C4-2B (cell line): ENCODE measurements around the gene PLXDC2.

ENCODE experiments used
- ZFX ChIP-seq: fragments of 450-650 bp; IDR thresholded peaks from 2 replicates; pipeline ENCODE4 v1.6.1; 2017
- TF ChIP-seq, protein P1 (sequence below): fragments of 450-650 bp; conservative IDR thresholded peaks from 2 replicates; pipeline ENCODE4 v1.5.1; 2017; ENCODE audit warnings: mild to moderate bottlenecking

DNA sequence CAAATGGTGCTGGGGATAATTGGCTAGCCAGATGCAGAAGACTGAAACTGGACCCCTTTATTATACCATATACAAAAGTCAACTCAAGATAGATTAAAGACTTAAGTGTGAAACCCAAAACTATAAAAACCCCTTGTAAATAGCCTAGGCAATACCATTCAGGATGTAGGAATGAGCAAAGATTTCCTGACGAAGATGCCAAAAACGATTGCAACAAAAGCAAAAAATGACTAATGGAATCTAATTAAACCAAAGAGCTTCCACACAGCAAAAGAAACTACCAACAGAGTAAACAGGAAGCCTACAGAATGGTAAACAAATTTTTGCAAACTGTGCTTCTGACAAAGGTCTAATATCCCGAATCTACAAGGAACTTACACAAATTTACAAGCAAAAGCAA lies 30.9 kb upstream of the PLXDC2 start:
- TF ChIP-seq, protein P1, sequence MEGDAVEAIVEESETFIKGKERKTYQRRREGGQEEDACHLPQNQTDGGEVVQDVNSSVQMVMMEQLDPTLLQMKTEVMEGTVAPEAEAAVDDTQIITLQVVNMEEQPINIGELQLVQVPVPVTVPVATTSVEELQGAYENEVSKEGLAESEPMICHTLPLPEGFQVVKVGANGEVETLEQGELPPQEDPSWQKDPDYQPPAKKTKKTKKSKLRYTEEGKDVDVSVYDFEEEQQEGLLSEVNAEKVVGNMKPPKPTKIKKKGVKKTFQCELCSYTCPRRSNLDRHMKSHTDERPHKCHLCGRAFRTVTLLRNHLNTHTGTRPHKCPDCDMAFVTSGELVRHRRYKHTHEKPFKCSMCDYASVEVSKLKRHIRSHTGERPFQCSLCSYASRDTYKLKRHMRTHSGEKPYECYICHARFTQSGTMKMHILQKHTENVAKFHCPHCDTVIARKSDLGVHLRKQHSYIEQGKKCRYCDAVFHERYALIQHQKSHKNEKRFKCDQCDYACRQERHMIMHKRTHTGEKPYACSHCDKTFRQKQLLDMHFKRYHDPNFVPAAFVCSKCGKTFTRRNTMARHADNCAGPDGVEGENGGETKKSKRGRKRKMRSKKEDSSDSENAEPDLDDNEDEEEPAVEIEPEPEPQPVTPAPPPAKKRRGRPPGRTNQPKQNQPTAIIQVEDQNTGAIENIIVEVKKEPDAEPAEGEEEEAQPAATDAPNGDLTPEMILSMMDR, result no peak
- no peak for TF ChIP-seq ZFX
